ENCODE measurements around the gene STIMATE.

Gene STIMATE

GRCh38 chr3:52865994-52866393, 31.4 kb downstream of the STIMATE start:
- no peak for DNase-seq

GRCh38 chr3:52860424-52860768, 37.0 kb downstream of the STIMATE start:
- DNase-seq = no peak

- no peak for DNase-seq
Measured at GRCh38 chr3:52859686-52860423, 37.5 kb downstream of the STIMATE start.

- DNase-seq = no peak
Measured at GRCh38 chr3:52857864-52858263, 39.5 kb downstream of the STIMATE start.

- DNase-seq = no peak
Measured at GRCh38 chr3:52857133-52857532, 40.2 kb downstream of the STIMATE start.

GRCh38 chr3:52856666-52857065, 40.7 kb downstream of the STIMATE start:
- no peak for DNase-seq

GRCh38 chr3:52854013-52854412, 43.3 kb downstream of the STIMATE start:
- DNase-seq = no peak

- DNase-seq = no peak
Measured at GRCh38 chr3:52852419-52852818, 44.9 kb downstream of the STIMATE start.

- peak; percentile 41 for DNase-seq
Measured at GRCh38 chr3:52851348-52851747, 46.0 kb downstream of the STIMATE start.

GRCh38 chr3:52849656-52850055, 47.7 kb downstream of the STIMATE start:
- DNase-seq = no peak

GRCh38 chr3:52848617-52849016, 48.7 kb downstream of the STIMATE start:
- no peak for DNase-seq

GRCh38 chr3:52847726-52848125, 49.6 kb downstream of the STIMATE start:
- DNase-seq = no peak

- no peak for DNase-seq
Measured at GRCh38 chr3:52847241-52847640, 50.1 kb downstream of the STIMATE start.

GRCh38 chr3:52846432-52846965, 50.8 kb downstream of the STIMATE start:
- no peak for DNase-seq

GRCh38 chr3:52845691-52846431, 51.5 kb downstream of the STIMATE start:
- peak; percentile 17 for DNase-seq

GRCh38 chr3:52845157-52845556, 52.2 kb downstream of the STIMATE start:
- no peak for DNase-seq

GRCh38 chr3:52844290-52844975, 52.9 kb downstream of the STIMATE start:
- no peak for DNase-seq

GRCh38 chr3:52843881-52844280, 53.5 kb downstream of the STIMATE start:
- DNase-seq = no peak

GRCh38 chr3:52843108-52843865, 54.1 kb downstream of the STIMATE start:
- DNase-seq = no peak

GRCh38 chr3:52842424-52842823, 54.9 kb downstream of the STIMATE start:
- DNase-seq = no peak

- no peak for DNase-seq
Measured at GRCh38 chr3:52841981-52842340, 55.4 kb downstream of the STIMATE start.

GRCh38 chr3:52841211-52841980, 56.0 kb downstream of the STIMATE start:
- no peak for DNase-seq

Measured in CD4-positive, alpha-beta T cell treated with Interleukin-21 for 1 hour (primary cell).